Measurements from ENCODE around the gene SPNS1.

DNA sequence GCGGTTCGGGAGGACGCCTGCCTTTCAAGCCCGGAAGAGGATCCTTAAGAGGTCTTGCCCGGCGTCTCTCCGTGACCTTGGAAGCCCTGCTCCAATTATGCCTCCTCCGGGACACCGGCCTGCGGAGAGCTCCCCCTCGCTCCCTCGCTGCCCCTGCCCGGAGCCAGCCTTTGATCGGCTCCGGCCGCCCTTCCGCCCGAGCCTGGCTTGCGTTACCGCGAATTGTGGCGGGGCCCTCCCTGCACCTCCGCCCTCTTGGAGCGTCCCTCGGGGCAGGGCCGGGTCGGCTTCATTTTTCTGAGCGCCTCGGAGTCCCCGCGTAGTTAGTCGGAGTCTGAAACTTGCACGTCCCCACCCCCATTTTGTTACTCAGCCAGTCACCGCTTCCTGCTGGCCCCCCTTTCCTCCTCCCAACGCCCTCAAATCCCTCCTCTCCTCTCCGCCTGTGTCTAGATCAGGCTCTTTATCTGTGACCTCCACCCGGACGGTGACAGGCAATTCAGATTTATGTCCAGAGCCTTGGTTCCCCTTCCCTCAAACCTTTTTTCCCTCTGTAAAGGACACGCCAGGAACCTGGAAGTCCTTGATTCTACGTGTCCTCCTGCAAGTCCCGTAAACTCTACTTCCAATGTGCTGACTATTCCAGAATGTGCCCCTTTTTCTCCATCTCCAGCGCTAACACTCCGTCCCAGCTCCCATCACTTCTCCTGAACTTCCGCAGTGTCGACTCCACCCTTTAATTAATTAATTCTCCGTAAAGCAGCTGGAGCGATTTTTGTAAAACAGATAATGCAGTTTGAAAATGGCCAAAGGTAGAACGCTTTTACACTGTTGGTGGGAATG lies 49.0 kb upstream of the SPNS1 start:
- TF ChIP-seq, protein P1, sequence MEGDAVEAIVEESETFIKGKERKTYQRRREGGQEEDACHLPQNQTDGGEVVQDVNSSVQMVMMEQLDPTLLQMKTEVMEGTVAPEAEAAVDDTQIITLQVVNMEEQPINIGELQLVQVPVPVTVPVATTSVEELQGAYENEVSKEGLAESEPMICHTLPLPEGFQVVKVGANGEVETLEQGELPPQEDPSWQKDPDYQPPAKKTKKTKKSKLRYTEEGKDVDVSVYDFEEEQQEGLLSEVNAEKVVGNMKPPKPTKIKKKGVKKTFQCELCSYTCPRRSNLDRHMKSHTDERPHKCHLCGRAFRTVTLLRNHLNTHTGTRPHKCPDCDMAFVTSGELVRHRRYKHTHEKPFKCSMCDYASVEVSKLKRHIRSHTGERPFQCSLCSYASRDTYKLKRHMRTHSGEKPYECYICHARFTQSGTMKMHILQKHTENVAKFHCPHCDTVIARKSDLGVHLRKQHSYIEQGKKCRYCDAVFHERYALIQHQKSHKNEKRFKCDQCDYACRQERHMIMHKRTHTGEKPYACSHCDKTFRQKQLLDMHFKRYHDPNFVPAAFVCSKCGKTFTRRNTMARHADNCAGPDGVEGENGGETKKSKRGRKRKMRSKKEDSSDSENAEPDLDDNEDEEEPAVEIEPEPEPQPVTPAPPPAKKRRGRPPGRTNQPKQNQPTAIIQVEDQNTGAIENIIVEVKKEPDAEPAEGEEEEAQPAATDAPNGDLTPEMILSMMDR (IDR thresholded peaks at IDR 0.05; ENCODE audit: low read depth, low read length): no peak
- peak; percentile 58 for TF ChIP-seq POLR2A (IDR thresholded peaks at IDR 0.05; ENCODE audit: extremely low read depth, insufficient read length)
- TF ChIP-seq, protein P2, sequence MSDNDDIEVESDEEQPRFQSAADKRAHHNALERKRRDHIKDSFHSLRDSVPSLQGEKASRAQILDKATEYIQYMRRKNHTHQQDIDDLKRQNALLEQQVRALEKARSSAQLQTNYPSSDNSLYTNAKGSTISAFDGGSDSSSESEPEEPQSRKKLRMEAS (IDR thresholded peaks at IDR 0.05; ENCODE audit: low read depth, low read length): peak; percentile 8; the same call in 1 of the 2 replicates
